K562 (cell line): ENCODE results near the gene ACSF2. TPM values are rescaled to one million over a fixed set of nuclear protein-coding genes. Genes with fewer than 3 reads are reported as not detected.

ENCODE experiments used
- ATF3 ChIP-seq, 2 experiments: fragments of 450-650 bp in 1 of 2; sonication (generic) in 1 of 2; formaldehyde crosslinking in 1 of 2; IDR thresholded peaks in 1 of 2; conservative IDR thresholded peaks in 1 of 2; 2 replicates each; pipeline versions ENCODE4 v1.6.1 to v1.8.1; 2016 to 2023; ENCODE audit warnings: mild to moderate bottlenecking in 2 of 2, moderate library complexity in 2 of 2, inconsistent platforms in 1 of 2, missing genetic modification reagents in 1 of 2
- CREB1 ChIP-seq, 2 experiments: sonication (generic) in 1 of 2; formaldehyde crosslinking in 1 of 2; IDR thresholded peaks; 2 replicates each; pipeline versions ENCODE4 v1.6.1 to v1.8.0; 2012 to 2022; ENCODE audit warnings: inconsistent platforms in 1 of 2, mild to moderate bottlenecking in 1 of 2, missing genetic modification reagents in 1 of 2, moderate library complexity in 1 of 2
- CTCFL ChIP-seq: IDR thresholded peaks from 2 replicates; pipeline ENCODE4 v1.6.1; 2011; ENCODE audit warnings: borderline replicate concordance, low read depth, mild to moderate bottlenecking, moderate library complexity, low read length; ENCODE audit not compliant: insufficient read depth, poor library complexity, severe bottlenecking
- FOSL1 ChIP-seq: fragments of 200-800 bp; sonication (Bioruptor generic); conservative IDR thresholded peaks from 2 replicates; pipeline ENCODE4 v1.6.1; 2016; ENCODE audit warnings: missing genetic modification characterization, missing compliant biosample characterization
- FOXK2 ChIP-seq, 2 experiments: fragments of 450-650 bp; IDR thresholded peaks in 1 of 2; conservative IDR thresholded peaks in 1 of 2; 2 replicates each; pipeline ENCODE4 v1.6.1; 2016; ENCODE audit warnings: low read depth in 2 of 2, mild to moderate bottlenecking in 1 of 2
- MITF ChIP-seq: IDR thresholded peaks from 2 replicates; pipeline ENCODE4 v1.6.1; 2014; ENCODE audit warnings: antibody characterized with exemption
- MYC ChIP-seq, 2 experiments: fragments of 250-450 bp in 1 of 2; sonication (Bioruptor Pico) in 1 of 2; IDR thresholded peaks; 2 replicates each; pipeline versions ENCODE4 v1.5.1 to v1.6.1; 2012 to 2021; ENCODE audit warnings: low read depth in 2 of 2, borderline replicate concordance in 1 of 2, improper control_type of control experiment in 1 of 2, low read length in 1 of 2, mild to moderate bottlenecking in 1 of 2, moderate library complexity in 1 of 2
- NFE2 ChIP-seq: IDR thresholded peaks from 2 replicates; pipeline ENCODE4 v1.6.1; 2014; ENCODE audit warnings: antibody characterized with exemption, low read depth
- RAD21 ChIP-seq, 2 experiments: fragments of 250-450 bp in 1 of 2; fragments of 450-650 bp in 1 of 2; sonication (Bioruptor Pico) in 1 of 2; formaldehyde crosslinking in 1 of 2; IDR thresholded peaks in 1 of 2; conservative IDR thresholded peaks in 1 of 2; 2 replicates each; pipeline versions ENCODE4 v1.4.0 to v1.8.0; 2020 to 2022; ENCODE audit warnings: mild to moderate bottlenecking in 2 of 2, moderate library complexity in 1 of 2
- RB1 ChIP-seq: fragments of 450-650 bp; IDR thresholded peaks from 2 replicates; pipeline ENCODE4 v1.6.1; 2017; ENCODE audit warnings: low read depth, mild to moderate bottlenecking
- REST ChIP-seq, 2 experiments: fragments of 450-650 bp; formaldehyde crosslinking in 1 of 2; IDR thresholded peaks; 2 replicates each; pipeline versions ENCODE4 v1.4.0 to v1.6.1; 2014 to 2020; ENCODE audit warnings: mild to moderate bottlenecking in 2 of 2, borderline replicate concordance in 1 of 2, low read depth in 1 of 2
- ZNF23 ChIP-seq: fragments of 250-450 bp; sonication (Bioruptor Pico); IDR thresholded peaks from 2 replicates; pipeline ENCODE4 v1.4.0; 2020; ENCODE audit warnings: mild to moderate bottlenecking
- ZNF57 ChIP-seq: fragments of 450-650 bp; formaldehyde crosslinking; IDR thresholded peaks from 2 replicates; pipeline ENCODE4 v1.4.0; 2020; ENCODE audit warnings: mild to moderate bottlenecking, moderate library complexity
- polyA plus RNA-seq, 8 experiments: library from polyadenylated mRNA; depleted of rRNA in 4 of 8; stranded (reverse) in 5 of 8; unstranded in 3 of 8; fragments of >200 nt; fragmentation: Nextera tagmentation in 2 of 8; fragmentation: Illumina TruSeq in 1 of 8; extraction: Ambion mirVana in 2 of 8; extraction: Trizol in 1 of 8; gene quantifications; 2 replicates each; pipeline versions ENCODE4 v1.2.1 to v1.2.3, GENCODE V29; 2011 to 2014; ENCODE audit warnings: inconsistent platforms in 1 of 8, missing spikeins in 1 of 8
- total RNA-seq, 7 experiments: library from RNA; depleted of rRNA in 6 of 7; stranded (reverse); fragments of >200 nt in 6 of 7; fragmentation: Illumina TruSeq in 2 of 7; extraction: Trizol in 2 of 7; gene quantifications; 2 replicates each; pipeline versions ENCODE4 v1.2.1 to v1.2.3, GENCODE V29; 2011 to 2021; ENCODE audit warnings: low replicate concordance in 1 of 7

Gene ACSF2
- total and polyA plus RNA-seq, 9 of the 15 experiments (the other 6 are each of a cell fraction or from before 2014, with no cell fraction given) = 0.89 to 6.1 (median 3.5) TPM

- TF ChIP-seq CTCFL (peak; percentile 18), MYC (IDR thresholded peaks at IDR 0.05; ENCODE audit: low read depth, low read length) (peak; percentile 50; the same call in 1 of the 2 replicates), MYC (CRISPR knock-in tag; IDR thresholded peaks at IDR 0.05; ENCODE audit: borderline replicate concordance, low read depth) (no peak), NFE2 (peak; percentile 62), ZNF57 (no peak), RAD21 (CRISPR knock-in tag; conservative IDR thresholded peaks at IDR 0.05 in 1 of 2, IDR thresholded peaks at IDR 0.05 in 1 of 2) (peak; percentile 83 to 93), ATF3 (IDR thresholded peaks at IDR 0.05) (peak; percentile 63), ATF3 (CRISPR knock-in tag; conservative IDR thresholded peaks at IDR 0.05) (no peak), FOXK2 (conservative IDR thresholded peaks at IDR 0.05 in 1 of 2, IDR thresholded peaks at IDR 0.05 in 1 of 2; ENCODE audit: low read depth in 2 of 2) (0 out of 4 replicates have a peak, but pooled peaks of 1 of the 2 experiments have one; percentile 27), REST (IDR thresholded peaks at IDR 0.05; ENCODE audit: borderline replicate concordance) (peak; percentile 82), REST (CRISPR knock-in tag; IDR thresholded peaks at IDR 0.05; ENCODE audit: low read depth) (no peak), RB1 (peak; percentile 35; the same call in 1 of the 2 replicates), CREB1 (IDR thresholded peaks at IDR 0.05) (no peak), CREB1 (CRISPR knock-in tag; IDR thresholded peaks at IDR 0.05) (peak; percentile 17; the same call in 1 of the 2 replicates), ZNF23 (CRISPR knock-in tag) (no peak), FOSL1 (tag) (peak; percentile 85), MITF (peak; percentile 72)
Observed at GRCh38 chr17:50482516-50482915, 56.5 kb downstream of the ACSF2 start (continued).
